HG03565 (cell line): Measurements from ENCODE around the gene PDZD11.
"Not testable (repeated sequence)": the region's sequence is repeated elsewhere in the genome, so short reads cannot be mapped to it uniquely, and the experiment has no call there.

ENCODE experiments used
- ATAC-seq: cut with Tn5 transposase; IDR thresholded peaks from one replicate; pipeline ENCODE4 v1.9.1; 2021; ENCODE audit warnings: mild to moderate bottlenecking, moderate library complexity; ENCODE audit not compliant: unreplicated experiment

Gene PDZD11, protein sequence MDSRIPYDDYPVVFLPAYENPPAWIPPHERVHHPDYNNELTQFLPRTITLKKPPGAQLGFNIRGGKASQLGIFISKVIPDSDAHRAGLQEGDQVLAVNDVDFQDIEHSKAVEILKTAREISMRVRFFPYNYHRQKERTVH

GRCh38 chrX:70289793-70290770 is at the start of gene PDZD11, which contains the start of gene KIF4A:
TSS of gene PDZD11 (minus strand) at chrX:70289927. CDS start at chrX:70289341, 586 bp downstream.
TSS of gene KIF4A (plus strand) at chrX:70290104. CDS start at chrX:70290459, 355 bp downstream.
- peak; percentile 96 for ATAC-seq

DNA sequence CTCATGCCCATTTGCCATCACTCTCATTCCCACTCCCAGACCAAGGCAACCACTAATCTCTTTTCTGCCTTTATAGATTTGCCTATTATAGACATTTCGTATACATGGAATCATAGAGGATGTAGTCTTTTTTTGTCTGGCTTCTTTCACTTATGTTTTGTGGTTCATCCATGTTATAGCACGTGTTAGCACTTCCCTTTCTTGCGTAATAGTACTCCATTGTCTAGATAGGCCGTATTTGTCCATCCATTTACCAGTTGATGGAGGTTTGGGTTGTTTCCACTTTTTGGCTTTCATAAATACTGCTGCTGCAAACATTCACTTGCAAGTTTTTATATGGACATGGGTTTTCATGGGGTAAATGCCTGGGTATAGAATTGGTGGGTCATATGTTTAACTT is 48.6 kb upstream of the PDZD11 start:
- ATAC-seq, result no peak

DNA sequence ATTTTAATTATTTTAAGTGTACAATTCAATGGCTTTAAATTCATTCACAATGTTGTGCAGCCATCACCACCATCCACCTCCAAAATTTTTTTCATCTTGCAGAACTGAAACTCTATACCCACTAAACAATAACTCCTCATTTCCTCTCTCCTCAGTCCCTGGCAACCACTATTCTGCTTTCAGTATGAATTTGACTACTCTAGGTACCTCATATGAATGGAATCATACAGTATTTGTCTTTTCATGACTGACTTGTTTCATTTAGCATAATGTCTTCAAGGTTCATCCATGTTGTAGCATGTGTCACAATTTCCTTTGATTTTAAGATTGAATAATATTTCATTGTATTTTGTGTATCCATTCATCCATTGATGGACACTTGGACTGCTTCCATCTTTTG is 47.0 kb upstream of the PDZD11 start:
- ATAC-seq, result peak; percentile 100

DNA sequence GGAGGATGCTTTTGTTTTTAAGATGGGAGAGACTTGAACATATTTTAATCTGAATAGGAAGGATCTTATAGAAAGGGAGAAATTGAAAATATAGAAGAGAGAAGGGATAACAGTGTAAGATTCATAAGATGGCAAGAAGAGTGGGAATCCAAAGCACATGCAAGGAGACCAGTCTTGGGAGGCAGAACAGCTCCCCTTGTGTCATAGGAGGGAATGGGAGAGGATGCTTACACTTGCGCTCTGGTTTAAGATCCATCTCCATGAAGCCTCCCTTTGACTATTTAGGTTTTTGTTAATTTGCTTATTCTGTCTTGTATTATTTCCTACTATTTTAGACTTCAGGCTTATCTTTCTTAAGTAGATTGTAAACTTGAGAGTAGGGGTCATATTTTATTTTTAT is 42.9 kb upstream of the PDZD11 start:
- no peak for ATAC-seq

DNA sequence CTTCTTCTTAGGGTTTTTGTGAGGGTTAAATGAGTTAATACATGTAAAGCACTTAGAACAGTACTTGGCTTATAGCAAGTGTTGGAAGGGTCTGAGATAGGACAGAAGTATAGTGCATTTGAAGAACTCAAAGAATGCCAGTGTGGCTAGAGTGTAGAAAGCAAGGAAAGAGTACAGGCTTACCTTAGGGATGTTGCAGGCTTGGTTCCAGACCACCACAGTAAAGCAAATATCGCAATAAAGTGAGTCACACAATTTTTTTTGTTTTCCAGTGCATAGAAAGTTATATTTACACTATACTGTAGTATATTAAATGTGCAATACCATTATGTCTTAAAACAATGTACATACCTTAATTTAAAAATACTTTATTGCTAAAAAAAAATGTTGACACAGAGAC is 41.4 kb upstream of the PDZD11 start:
- ATAC-seq, result no peak

DNA sequence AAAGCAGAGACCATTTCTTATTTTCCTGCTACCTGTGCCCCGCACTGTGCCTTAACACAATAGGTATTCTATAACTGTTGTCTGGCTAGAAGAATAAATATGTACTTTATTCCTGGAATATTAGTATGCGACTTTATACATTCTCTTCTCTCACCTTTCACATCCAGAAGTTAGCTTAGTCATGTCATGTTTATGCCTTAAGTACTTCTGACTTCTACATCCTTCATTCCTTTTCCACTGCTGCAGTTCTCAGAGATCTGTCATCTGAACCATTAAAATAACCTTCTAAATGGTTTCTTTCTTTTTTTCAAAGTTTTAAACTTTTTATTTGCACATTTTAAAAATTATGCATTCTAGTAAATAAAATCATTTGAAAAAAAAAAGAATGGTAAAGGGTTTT is 34.6 kb upstream of the PDZD11 start:
- no peak for ATAC-seq

DNA sequence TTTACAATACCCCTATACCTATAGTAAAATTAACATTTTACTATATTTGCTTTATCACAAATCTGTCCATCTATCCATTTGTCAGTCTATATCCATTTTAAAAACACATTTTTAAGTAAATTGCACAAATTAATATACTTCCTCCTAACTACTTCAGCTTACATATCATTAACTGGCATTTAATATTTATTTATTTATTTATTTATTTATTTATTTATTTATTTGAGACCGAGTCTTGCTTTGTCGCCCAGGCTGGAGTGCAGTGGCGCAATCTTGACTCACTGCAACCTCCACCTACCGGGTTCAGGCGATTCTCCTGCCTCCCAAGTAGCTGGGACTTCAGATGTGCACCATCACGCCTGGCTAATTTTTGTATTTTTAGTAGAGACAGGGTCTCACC is 33.9 kb upstream of the PDZD11 start:
- ATAC-seq, result not testable (repeated sequence)

- ATAC-seq, result no peak
Measured at GRCh38 chrX:70322784-70323183, 33.1 kb upstream of the PDZD11 start.

DNA sequence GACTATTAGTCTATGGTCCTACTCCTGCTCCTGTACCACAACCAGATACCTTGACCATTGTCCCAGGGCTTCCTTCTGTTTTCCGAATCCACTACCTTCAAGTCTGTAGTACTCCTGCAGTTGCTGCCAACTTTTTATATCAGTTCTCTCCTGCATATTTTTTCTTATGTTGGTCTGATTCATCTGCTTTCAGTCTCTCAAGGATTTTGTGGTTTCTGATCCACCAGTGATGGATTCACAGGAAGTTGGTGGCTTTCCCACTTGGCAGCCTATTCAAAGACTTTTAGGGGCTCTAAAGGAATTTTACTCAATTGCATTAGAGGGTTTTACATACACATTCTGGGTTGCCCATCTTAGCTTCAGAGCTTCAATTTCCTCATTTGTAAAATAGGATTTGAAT is 23.8 kb upstream of the PDZD11 start:
- ATAC-seq, result no peak

- no peak for ATAC-seq
Measured at GRCh38 chrX:70301716-70302115, 12.0 kb upstream of the PDZD11 start.

DNA sequence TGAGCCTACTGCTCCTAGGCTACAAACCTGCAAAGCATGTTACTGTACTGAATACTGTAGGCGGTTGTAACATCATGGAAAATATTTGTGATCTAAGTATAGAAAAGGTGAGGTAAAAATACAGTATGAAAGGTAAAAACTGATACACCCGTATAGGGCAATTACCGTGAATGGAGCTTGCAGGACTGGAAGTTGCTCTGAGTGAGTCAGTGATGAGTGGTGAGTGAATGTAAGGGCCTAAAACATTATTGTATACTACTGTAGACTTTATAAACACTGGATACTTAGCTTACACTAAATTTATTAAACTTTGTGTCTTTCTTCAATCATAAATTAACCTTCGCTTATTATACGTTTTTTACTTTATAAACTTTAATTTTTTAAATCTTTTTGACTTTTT is 3.9 kb upstream of the PDZD11 start:
- ATAC-seq, result no peak

- no peak for ATAC-seq
Measured at GRCh38 chrX:70292788-70293187, 3.1 kb upstream of the PDZD11 start.

GRCh38 chrX:70289168-70289792 is 447 bp downstream of the PDZD11 start:
- no peak for ATAC-seq

DNA sequence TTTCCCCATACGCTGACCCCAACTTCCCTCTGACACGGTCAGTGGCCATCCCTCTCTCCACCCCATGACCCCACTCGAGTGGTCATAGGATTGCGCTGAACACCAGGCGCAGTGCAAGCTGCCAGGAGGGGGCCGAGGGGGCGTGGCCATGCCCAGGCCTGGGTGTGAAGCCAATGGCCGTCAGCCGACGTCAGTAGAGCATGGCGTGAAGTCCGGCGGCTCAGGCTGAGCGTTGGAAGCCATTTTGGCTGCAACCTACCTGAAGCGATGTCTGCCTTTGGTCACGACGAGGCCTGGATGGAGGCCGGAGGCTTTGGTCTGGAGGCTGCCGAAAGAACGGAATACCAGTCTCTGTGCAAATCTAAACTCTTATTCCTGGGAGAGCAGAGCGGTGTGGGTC is 7.8 kb downstream of the PDZD11 start, which contains the start of gene RAB41:
RAB41 (plus strand) TSS at position 222 of the 400 bp plus-strand sequence; CDS start at position 268, 46 bp downstream.
- ATAC-seq, result no peak

GRCh38 chrX:70280573-70280972 is 9.2 kb downstream of the PDZD11 start:
- no peak for ATAC-seq

DNA sequence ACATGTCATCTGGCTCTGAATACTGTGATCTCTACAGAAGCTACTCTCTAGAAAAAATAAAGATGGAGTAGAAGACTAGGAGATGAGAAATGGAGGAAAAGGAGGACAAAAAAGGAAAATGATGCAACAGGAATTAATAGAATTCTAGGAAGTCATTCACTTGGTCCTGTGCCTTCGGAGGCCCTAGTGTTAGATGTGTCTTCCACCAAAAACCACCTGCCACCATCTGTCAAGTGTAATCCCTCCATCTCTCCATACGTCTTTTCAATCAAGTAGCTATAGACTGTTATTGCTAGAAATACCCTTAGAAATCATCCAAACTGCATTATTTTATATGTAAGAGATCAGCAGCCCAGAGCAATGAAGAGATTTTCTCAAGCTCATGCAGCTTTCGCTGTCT is 10.6 kb downstream of the PDZD11 start:
- ATAC-seq, result no peak

DNA sequence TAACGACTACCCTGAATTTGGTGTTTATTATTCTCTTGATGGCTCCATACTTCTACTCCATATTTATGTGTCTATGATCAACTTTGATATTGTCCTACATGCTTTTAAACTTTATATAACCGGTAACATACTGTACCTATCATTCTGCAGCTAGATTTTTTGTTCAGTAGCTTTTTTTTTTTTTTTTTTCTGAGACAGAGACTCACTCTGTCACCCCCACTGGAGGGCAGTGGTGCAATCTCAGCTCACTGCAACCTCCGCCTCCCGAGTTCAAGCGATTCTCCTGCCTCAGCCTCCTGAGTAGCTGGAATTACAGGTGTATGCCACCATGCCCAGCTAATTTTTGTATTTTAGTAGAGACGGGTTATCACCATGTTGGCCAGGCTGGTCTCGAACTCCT is 15.7 kb downstream of the PDZD11 start:
- not testable (repeated sequence) for ATAC-seq

- ATAC-seq, result no peak
Measured at GRCh38 chrX:70268034-70268433, 21.7 kb downstream of the PDZD11 start, which contains the start of gene ARR3. TSS of gene ARR3 (plus strand) at chrX:70268334. CDS start at chrX:70269386, 1,052 bp downstream.

- no peak for ATAC-seq
Measured at GRCh38 chrX:70264784-70265183, 24.9 kb downstream of the PDZD11 start.

DNA sequence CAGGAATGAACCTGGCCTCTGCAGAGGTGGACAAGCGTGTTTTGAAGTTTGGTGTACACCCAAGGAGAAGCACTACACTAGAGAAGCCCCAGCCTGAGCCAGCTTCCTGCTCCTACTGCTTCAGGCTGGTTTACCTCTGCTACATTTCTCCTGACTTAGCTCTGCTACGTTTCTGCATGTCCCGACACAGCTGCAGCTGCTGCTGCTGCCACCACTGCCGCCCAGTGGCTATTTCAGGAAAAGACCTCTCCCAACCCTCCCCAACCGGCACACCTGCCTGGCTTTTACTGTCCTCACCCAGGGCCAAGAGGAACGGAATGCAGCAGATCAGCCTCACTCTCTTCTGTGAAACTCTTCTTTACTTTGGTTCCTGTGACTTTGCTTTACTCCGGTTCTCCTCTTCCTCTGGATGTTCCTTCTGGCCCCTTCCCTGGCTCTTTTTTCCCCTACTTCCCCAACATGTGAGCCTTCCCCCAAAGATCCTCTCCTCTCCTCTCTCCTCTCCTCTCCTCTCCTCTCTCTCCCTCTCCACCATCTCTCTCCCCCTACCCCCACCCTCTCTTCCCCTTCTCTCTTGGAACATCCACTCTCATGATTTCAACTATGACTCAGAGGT is 26.7 kb downstream of the PDZD11 start:
- ATAC-seq, result no peak

GRCh38 chrX:70260104-70260503 is 29.6 kb downstream of the PDZD11 start, which contains the start of gene P2RY4:
TSS of gene P2RY4 (minus strand) at chrX:70260204. CDS start at chrX:70259624, 580 bp downstream.
- ATAC-seq, result no peak
